Fibroblast of lung (primary cell): ENCODE data around the gene PWP2. TPM values are rescaled to one million over a fixed set of nuclear protein-coding genes. Genes with fewer than 3 reads are reported as not detected.

Experiments
- DNase-seq, 2 donors: peaks; one replicate each; pipeline versions ENCODE4 v3.0.0 to v3.0.0-alpha.2; 2010; ENCODE audit warnings: low read depth in 2 of 2
- H2AFZ ChIP-seq: 2 replicates; pipeline ENCODE4 v1.5.1; 2012; ENCODE audit warnings: low read length, control low read depth, inconsistent platforms
- H3K27ac ChIP-seq: 2 replicates; pipeline ENCODE4 v1.5.1; 2011; ENCODE audit warnings: low read length, control low read depth; ENCODE audit not compliant: insufficient read depth
- H3K27me3 ChIP-seq: 2 replicates; pipeline ENCODE4 v1.5.1; 2011; ENCODE audit warnings: mild to moderate bottlenecking, low read length; ENCODE audit not compliant: control insufficient read depth, insufficient read depth
- H3K36me3 ChIP-seq: 2 replicates; pipeline ENCODE4 v1.5.1; 2011; ENCODE audit warnings: low read length; ENCODE audit not compliant: control insufficient read depth, insufficient read depth
- H3K4me1 ChIP-seq: 2 replicates; pipeline ENCODE4 v1.5.1; 2011; ENCODE audit warnings: low read length; ENCODE audit not compliant: control insufficient read depth, insufficient read depth; ENCODE audit errors: extremely low read depth
- H3K4me2 ChIP-seq: 2 replicates; pipeline ENCODE4 v1.5.1; 2011; ENCODE audit warnings: low read length, control low read depth; ENCODE audit not compliant: insufficient read depth; ENCODE audit errors: extremely low read depth
- H3K4me3 ChIP-seq, 4 experiments: fragments of 200-600 bp in 1 of 4; sonication (generic) in 1 of 4; replicated peaks in 1 of 4; 2 replicates each; pipeline ENCODE4 v1.5.1; 2011 to 2016; ENCODE audit warnings: low read length in 4 of 4, low read depth in 3 of 4, mild to moderate bottlenecking in 3 of 4, control low read depth in 2 of 4, inconsistent platforms in 1 of 4, mixed read lengths in 1 of 4; ENCODE audit not compliant: insufficient read depth in 1 of 4; ENCODE audit errors: control extremely low read depth in 1 of 4
- H3K79me2 ChIP-seq: 2 replicates; pipeline ENCODE4 v1.5.1; 2012; ENCODE audit warnings: mild to moderate bottlenecking, low read length, inconsistent platforms; ENCODE audit not compliant: control insufficient read depth, insufficient read depth
- H3K9ac ChIP-seq: 2 replicates; pipeline ENCODE4 v1.5.1; 2011; ENCODE audit warnings: mild to moderate bottlenecking, low read length, control low read depth; ENCODE audit not compliant: insufficient read depth
- H3K9me3 ChIP-seq: 2 replicates; pipeline ENCODE4 v1.5.1; 2012; ENCODE audit warnings: low read depth, low read length; ENCODE audit not compliant: control insufficient read depth, insufficient read depth
- H4K20me1 ChIP-seq: 2 replicates; pipeline ENCODE4 v1.5.1; 2011; ENCODE audit warnings: low read length; ENCODE audit not compliant: control insufficient read depth, insufficient read depth; ENCODE audit errors: extremely low read depth
- CTCF ChIP-seq, 2 donors: IDR thresholded peaks in 1 of 2; conservative IDR thresholded peaks in 1 of 2; 1 replicate in 1 of 2; 2 replicates in 1 of 2; pipeline ENCODE4 v1.5.1; 2011 to 2012; ENCODE audit warnings: low read length in 2 of 2, control low read depth in 1 of 2, inconsistent platforms in 1 of 2, low read depth in 1 of 2, mild to moderate bottlenecking in 1 of 2
- EZH2 ChIP-seq: IDR thresholded peaks from 2 replicates; pipeline ENCODE4 v1.5.1; 2012; ENCODE audit warnings: low read length, control low read depth, mild to moderate bottlenecking; ENCODE audit errors: missing control alignments
- polyA plus RNA-seq, 2 donors: library from polyadenylated mRNA; depleted of rRNA in 1 of 2; stranded (reverse) in 1 of 2; unstranded in 1 of 2; fragments of >200 nt; gene quantifications; 2 replicates each; pipeline ENCODE4 v1.2.1, GENCODE V29; 2011 to 2012; ENCODE audit warnings: missing spikeins in 1 of 2
- total RNA-seq: library from RNA; depleted of rRNA; stranded (reverse); fragments of >200 nt; gene quantifications from 2 replicates; pipeline ENCODE4 v1.2.1, GENCODE V29; 2014

The PWP2 gene
- total and polyA plus RNA-seq, 2 donors (not counting 1 experiment from before 2014, with no cell fraction given): 3.8 to 5.1 TPM

DNA sequence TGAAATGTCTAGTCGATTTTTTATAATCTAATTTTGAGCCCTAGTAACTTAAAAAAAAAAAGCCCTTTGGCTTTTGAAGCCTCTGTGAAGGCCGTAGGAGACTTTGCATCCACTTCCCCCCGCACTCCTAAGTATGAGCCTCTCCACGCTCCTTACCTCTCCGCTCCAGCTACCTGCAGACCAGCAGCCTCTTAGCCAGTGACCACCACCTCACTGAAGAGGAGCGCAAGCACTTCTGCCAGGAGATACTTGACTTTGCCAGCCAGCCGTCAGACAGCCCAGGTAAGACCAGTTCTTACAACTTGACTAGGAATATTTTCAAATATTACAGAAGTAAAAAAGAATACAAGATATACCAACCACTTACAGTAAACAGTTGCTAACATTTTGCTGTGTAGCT is 27.4 kb upstream of the PWP2 start:
- Histone ChIP-seq H2AFZ (no peak overlapping the region), H3K4me3 (no peak overlapping the region), H3K4me2 (no peak overlapping the region), H3K9ac (no peak overlapping the region), H4K20me1 (no peaks in the 10 kb centered on the region), H3K9me3 (no peaks in the 10 kb centered on the region), H3K27me3 (no peaks in the 10 kb centered on the region), H3K36me3 (peaks cover 12% of the 10 kb centered on the region), H3K4me1 (peaks cover 3% of the 10 kb centered on the region), H3K27ac (no peak overlapping the region), H3K79me2 (no peaks in the 10 kb centered on the region)
- TF ChIP-seq EZH2: no peak
- no peak for TF ChIP-seq CTCF (conservative IDR thresholded peaks at IDR 0.05 in 1 of 2, IDR thresholded peaks at IDR 0.05 in 1 of 2; ENCODE audit: low read depth in 1 of 2, low read length in 2 of 2)
- DNase-seq: no peak

DNA sequence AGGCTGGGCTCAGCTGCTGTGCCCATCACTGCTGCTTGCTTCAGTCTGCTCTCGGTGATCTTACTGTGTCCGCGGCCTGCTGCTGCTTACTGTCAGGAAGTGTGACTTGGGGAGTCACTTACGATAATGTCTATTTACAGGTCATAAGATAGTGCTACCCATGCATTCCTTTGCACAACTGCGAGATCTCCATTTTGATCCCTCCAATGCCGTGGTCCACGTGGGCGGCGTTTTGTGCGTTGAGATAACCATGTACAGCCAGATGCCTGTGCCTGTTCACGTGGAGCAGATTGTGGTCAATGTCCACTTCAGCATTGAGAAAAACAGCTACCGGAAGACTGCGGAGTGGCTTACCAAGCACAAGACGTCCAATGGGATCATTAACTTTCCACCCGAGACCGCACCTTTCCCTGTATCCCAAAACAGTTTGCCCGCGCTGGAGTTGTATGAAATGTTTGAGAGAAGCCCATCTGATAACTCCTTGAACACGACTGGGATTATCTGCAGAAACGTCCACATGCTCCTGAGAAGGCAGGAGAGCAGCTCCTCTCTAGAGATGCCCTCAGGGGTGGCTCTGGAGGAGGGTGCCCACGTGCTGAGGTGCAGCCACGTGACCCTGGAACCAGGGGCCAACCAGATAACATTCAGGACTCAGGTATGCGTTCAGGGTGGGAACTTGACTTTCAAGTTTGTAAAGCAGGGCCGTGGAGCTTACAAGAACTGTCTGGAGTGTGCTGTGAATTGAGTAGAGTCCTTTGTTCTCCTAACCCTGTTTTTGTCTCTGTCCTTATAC is 24.4 kb upstream of the PWP2 start:
- Histone ChIP-seq H3K36me3 (peaks cover 22% of the 10 kb centered on the region), H2AFZ (no peak overlapping the region), H3K4me2 (no peak overlapping the region), H3K27me3 (no peaks in the 10 kb centered on the region), H3K4me3 (no peak overlapping the region), H3K9ac (no peak overlapping the region), H3K27ac (no peak overlapping the region), H3K9me3 (no peaks in the 10 kb centered on the region), H3K4me1 (peaks cover 3% of the 10 kb centered on the region), H4K20me1 (no peaks in the 10 kb centered on the region), H3K79me2 (no peaks in the 10 kb centered on the region)
- TF ChIP-seq EZH2 (no peak), CTCF (conservative IDR thresholded peaks at IDR 0.05 in 1 of 2, IDR thresholded peaks at IDR 0.05 in 1 of 2; ENCODE audit: low read depth in 1 of 2, low read length in 2 of 2) (no peak)
- no peak for DNase-seq

DNA sequence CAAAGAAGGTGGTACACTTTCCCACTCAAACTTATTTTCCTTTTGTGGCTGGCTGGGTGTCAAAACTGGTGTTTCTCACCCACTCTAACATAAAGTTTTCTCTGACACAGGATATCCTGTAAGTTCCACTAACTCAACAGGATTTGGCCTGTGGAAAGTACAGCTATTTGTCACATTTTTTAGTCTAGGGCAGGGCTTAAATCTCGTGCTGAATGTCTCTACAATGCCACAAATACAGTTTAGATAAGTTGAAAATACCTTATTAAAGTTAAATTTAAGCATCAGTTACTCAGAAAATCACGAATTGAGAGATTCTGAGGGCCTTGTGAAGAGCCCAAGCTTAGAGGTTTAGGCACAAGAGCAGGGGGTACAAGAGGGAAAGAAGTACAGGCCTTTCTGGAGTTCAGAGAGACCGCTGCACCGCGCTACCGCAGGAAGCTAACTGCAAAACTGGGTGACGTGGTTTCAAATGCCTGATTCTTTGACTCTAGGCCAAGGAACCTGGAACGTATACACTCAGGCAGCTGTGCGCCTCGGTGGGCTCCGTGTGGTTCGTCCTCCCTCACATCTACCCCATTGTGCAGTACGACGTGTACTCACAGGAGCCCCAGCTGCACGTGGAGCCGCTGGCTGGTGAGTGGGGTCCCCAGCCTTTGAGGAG is 23.4 kb upstream of the PWP2 start:
- H3K36me3 ChIP-seq: peaks cover 27% of the 10 kb centered on the region
- no peak overlapping the region for H2AFZ ChIP-seq

More for the DNA sequence above, 23.4 kb upstream of the PWP2 start:
- no peak for DNase-seq
- no peak overlapping the region for H3K4me3 ChIP-seq
- H3K9me3 ChIP-seq: no peaks in the 10 kb centered on the region
- peak overlapping the region; percentile 1 for H3K4me2 ChIP-seq
- no peaks in the 10 kb centered on the region for H3K27me3 ChIP-seq
- peaks cover 3% of the 10 kb centered on the region for H3K4me1 ChIP-seq
- H3K9ac ChIP-seq: no peak overlapping the region
- TF ChIP-seq EZH2 (no peak), CTCF (conservative IDR thresholded peaks at IDR 0.05 in 1 of 2, IDR thresholded peaks at IDR 0.05 in 1 of 2; ENCODE audit: low read depth in 1 of 2, low read length in 2 of 2) (no peak)
- H3K27ac ChIP-seq: peak overlapping the region; percentile 56
- H4K20me1 ChIP-seq: no peaks in the 10 kb centered on the region
- no peaks in the 10 kb centered on the region for H3K79me2 ChIP-seq
